ENCODE data around the gene FOXK1.

The FOXK1 gene

GRCh38 chr7:4725014-4725849 lies 43.1 kb downstream of the FOXK1 start:
- ChIA-PET CTCF (interaction anchor here (0.6 kb wide), 1 partner anchor 792 kb away, joined by 3 read pairs; no protein-coding TSS in a partner anchor), POLR2A (ENCODE audit: low non-redundant PET) (no interaction called here)
- TF ChIP-seq CTCF (conservative IDR thresholded peaks at IDR 0.05; ENCODE audit: low read depth), result no peak
- peak; percentile 70 for DNase-seq (ENCODE audit: low spot score)
- peak overlapping the region; percentile 85 for H3K27ac ChIP-seq

- ChIA-PET CTCF (interaction anchor here (0.6 kb wide), 1 partner anchor 49 kb away, joined by 3 read pairs; no protein-coding TSS in a partner anchor), POLR2A (ENCODE audit: low non-redundant PET) (no interaction called here)
- TF ChIP-seq CTCF (conservative IDR thresholded peaks at IDR 0.05; ENCODE audit: low read depth), result no peak
Observed at GRCh38 chr7:4725850-4726450, 43.9 kb downstream of the FOXK1 start.

DNA sequence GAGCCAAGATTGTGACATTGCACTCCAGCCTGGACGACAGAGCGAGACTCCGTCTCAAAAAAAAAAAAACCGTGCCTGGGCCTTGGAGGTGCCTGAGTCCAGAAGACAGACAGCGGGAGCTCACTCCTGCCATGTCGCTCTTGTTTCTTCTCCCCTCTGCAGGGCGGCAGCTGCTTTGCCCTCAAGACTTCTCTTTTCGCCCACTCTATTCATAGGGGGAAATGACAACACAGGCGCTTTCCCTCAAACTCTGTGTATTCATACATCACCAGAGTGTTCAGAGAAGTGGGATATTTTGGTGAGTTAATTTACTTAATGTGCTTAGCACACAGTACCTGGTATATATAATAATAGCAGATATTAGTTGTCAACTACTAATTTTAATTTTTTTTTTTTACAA lies 44.5 kb downstream of the FOXK1 start:
- POLR2A ChIA-PET (ENCODE audit: low non-redundant PET), result no interaction called here
- H3K27ac ChIP-seq, result peak overlapping the region; percentile 85; the same call in 1 of the 2 replicates
- no peak for TF ChIP-seq CTCF (conservative IDR thresholded peaks at IDR 0.05; ENCODE audit: low read depth)
- DNase-seq (ENCODE audit: low spot score), result no peak
- CTCF ChIA-PET, result interaction anchor here (0.6 kb wide), 1 partner anchor 48 kb away, joined by 3 read pairs; no protein-coding TSS in a partner anchor

More at GRCh38 chr7:4725850-4726450, 43.9 kb downstream of the FOXK1 start:
- H3K27ac ChIP-seq, result peak overlapping the region; percentile 85
- DNase-seq (ENCODE audit: low spot score), result no peak

DNA sequence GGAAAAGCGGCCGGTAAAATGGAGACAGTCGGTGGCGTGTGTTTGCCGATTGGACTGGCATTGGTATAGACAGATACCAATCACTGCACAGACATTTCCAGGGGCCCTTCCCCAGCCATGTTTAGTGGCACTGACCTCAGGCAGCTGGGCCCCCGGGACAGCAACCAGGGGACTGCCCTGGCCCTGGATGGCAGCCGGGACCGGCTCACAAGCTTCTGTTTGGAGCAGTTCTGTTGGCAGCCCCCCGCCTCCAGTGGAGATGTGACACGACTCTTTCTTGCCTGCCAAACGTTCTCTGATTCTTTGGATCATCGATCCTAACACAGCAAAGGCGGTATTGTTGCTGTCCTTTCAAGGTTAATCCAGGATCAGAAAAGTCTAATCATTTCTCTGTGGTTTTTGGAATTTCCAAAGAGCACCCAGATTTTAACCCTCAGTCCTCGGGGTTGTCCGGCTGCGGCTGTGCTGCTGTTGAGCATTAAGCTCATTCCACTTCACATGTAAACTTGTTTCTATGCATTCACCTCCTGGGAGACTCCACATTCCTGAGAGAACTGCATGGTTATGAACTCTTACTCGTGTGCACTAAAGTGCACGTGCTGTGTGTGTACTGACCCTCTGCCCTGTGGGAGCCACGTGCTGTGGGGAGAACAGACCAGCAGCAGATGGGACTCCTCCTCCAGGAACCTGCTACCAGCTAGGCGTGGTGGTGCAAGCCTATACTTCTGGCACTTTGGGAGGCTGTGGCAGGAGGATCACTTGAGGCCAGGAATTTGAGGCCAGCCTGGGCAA lies 46.0 kb downstream of the FOXK1 start:
- DNase-seq (ENCODE audit: low spot score), result no peak
- POLR2A ChIA-PET (ENCODE audit: low non-redundant PET), result no interaction called here
- peak overlapping the region; percentile 20 for H3K27ac ChIP-seq
- CTCF ChIA-PET, result interaction anchor here (0.5 kb wide), 1 partner anchor 70 kb away, joined by 3 read pairs; no protein-coding TSS in a partner anchor
- no peak for TF ChIP-seq CTCF (conservative IDR thresholded peaks at IDR 0.05; ENCODE audit: low read depth)

DNA sequence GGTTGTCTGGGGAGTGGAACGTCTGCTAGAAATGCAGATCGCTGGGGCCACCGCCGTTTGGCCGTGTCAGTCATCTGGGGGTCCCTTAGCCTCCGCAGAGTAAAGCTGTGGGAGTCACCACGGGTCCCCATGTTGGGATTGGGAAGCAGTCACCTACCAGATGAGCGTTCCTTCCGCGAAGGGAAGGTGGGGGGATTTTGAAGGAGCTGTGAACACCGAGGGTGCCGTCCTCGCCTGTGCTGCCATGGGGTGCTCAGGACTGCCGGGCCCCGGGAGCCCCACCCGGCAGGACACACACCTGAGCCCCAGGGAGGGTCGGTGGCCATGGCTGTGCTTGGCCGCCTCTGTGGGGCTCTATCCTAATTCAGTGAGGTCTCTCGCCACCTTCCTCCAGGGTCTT lies 47.2 kb downstream of the FOXK1 start:
- no peak overlapping the region for H3K27ac ChIP-seq
- no peak for TF ChIP-seq CTCF (conservative IDR thresholded peaks at IDR 0.05; ENCODE audit: low read depth)
- ChIA-PET POLR2A (ENCODE audit: low non-redundant PET) (no interaction called here), CTCF (interaction anchor here (1.0 kb wide), 1 partner anchor 88 kb away, joined by 4 read pairs; no protein-coding TSS in a partner anchor)
- DNase-seq (ENCODE audit: low spot score), result no peak

DNA sequence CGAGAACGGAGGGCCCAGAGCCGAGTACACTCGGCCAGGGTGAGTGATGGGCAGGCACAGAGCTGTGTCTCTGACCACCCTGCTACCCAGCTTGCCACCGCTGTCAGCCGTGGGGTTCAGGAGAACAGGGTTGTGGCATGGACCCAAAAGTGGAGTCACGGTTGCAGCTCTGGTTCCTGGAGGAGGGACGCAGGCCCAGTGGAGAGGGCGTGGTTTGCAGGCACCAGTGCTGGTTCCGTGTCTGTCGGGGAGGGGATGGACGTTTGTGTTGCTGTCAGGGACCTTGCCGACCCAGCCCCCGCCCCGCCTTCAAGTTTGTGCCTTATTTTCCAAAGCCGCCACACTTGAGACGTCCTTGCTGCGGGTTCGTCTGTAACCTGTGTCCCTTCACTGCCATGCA lies 48.2 kb downstream of the FOXK1 start:
- H3K27ac ChIP-seq, result 0 out of 2 replicates have a peak overlapping the region, but pooled peaks have one; percentile 10
- POLR2A ChIA-PET (ENCODE audit: low non-redundant PET), result no interaction called here
- TF ChIP-seq CTCF (conservative IDR thresholded peaks at IDR 0.05; ENCODE audit: low read depth), result no peak
- CTCF ChIA-PET, result interaction anchor here (1.0 kb wide), 1 partner anchor 89 kb away, joined by 4 read pairs; no protein-coding TSS in a partner anchor
- no peak for DNase-seq (ENCODE audit: low spot score)

Data from RWPE1 (cell line).